Measurements from ENCODE around the gene KRTAP12-2.
"Not testable (repeated sequence)": the region's sequence is repeated elsewhere in the genome, so short reads cannot be mapped to it uniquely, and the experiment has no call there.

Gene KRTAP12-2

GRCh38 chr21:44695184-44695583, 28.5 kb upstream of the KRTAP12-2 start:
- Histone ChIP-seq H3K9me3 (ENCODE audit: control insufficient read depth in 5 of 5, low read length in 5 of 5) (peaks cover 0 to 18% (median 5%) of the 10 kb centered on the region in 5 donors), H3K27me3 (ENCODE audit: control insufficient read depth in 5 of 5, insufficient read depth in 4 of 5, low read length in 5 of 5) (peaks cover 25 to 43% (median 33%) of the 10 kb centered on the region in 5 donors), H3K9ac (ENCODE audit: low read length in 5 of 5) (no peak overlapping the region)

GRCh38 chr21:44694776-44695175, 28.0 kb upstream of the KRTAP12-2 start:
- Histone ChIP-seq H3K4me3 (ENCODE audit: low read depth in 1 of 5, low read length in 5 of 5) (no peak overlapping the region), H3K9me3 (ENCODE audit: control insufficient read depth in 5 of 5, low read length in 5 of 5) (peaks cover 0 to 18% (median 5%) of the 10 kb centered on the region in 5 donors), H3K4me1 (ENCODE audit: control insufficient read depth in 5 of 5, insufficient read depth in 5 of 5, low read length in 5 of 5) (no peaks in the 10 kb centered on the region), H3K27me3 (ENCODE audit: control insufficient read depth in 5 of 5, insufficient read depth in 4 of 5, low read length in 5 of 5) (peaks cover 23 to 39% (median 29%) of the 10 kb centered on the region in 5 donors), H3K9ac (ENCODE audit: low read length in 5 of 5) (no peak overlapping the region), H3K27ac (ENCODE audit: low read depth, low read length) (no peak overlapping the region), H3K36me3 (ENCODE audit: control insufficient read depth in 5 of 5, insufficient read depth in 5 of 5, low read length in 5 of 5) (no peaks in the 10 kb centered on the region)

More at GRCh38 chr21:44695184-44695583, 28.5 kb upstream of the KRTAP12-2 start:
- no peaks in the 10 kb centered on the region for H3K36me3 ChIP-seq (ENCODE audit: control insufficient read depth in 5 of 5, insufficient read depth in 5 of 5, low read length in 5 of 5)
- no peaks in the 10 kb centered on the region for H3K4me1 ChIP-seq (ENCODE audit: control insufficient read depth in 5 of 5, insufficient read depth in 5 of 5, low read length in 5 of 5)
- H3K27ac ChIP-seq (ENCODE audit: low read depth, low read length): no peak overlapping the region
- H3K4me3 ChIP-seq (ENCODE audit: low read depth in 1 of 5, low read length in 5 of 5): no peak overlapping the region

- H3K27me3 ChIP-seq (ENCODE audit: control insufficient read depth in 5 of 5, insufficient read depth in 4 of 5, low read length in 5 of 5): peaks cover 14 to 24% (median 17%) of the 10 kb centered on the region in 5 donors
- no peaks in the 10 kb centered on the region for H3K36me3 ChIP-seq (ENCODE audit: control insufficient read depth in 5 of 5, insufficient read depth in 5 of 5, low read length in 5 of 5)
- H3K4me1 ChIP-seq (ENCODE audit: control insufficient read depth in 5 of 5, insufficient read depth in 5 of 5, low read length in 5 of 5): no peaks in the 10 kb centered on the region
- H3K4me3 ChIP-seq (ENCODE audit: low read depth in 1 of 5, low read length in 5 of 5): no peak overlapping the region
- peaks cover 0 to 18% (median 5%) of the 10 kb centered on the region in 5 donors for H3K9me3 ChIP-seq (ENCODE audit: control insufficient read depth in 5 of 5, low read length in 5 of 5)
- no peak overlapping the region for H3K27ac ChIP-seq (ENCODE audit: low read depth, low read length)
- no peak overlapping the region for H3K9ac ChIP-seq (ENCODE audit: low read length in 5 of 5)
Measured at GRCh38 chr21:44692798-44693512, 26.2 kb upstream of the KRTAP12-2 start.

- H3K4me3 ChIP-seq (ENCODE audit: low read depth in 1 of 5, low read length in 5 of 5): no peak overlapping the region
- H3K9ac ChIP-seq (ENCODE audit: low read length in 5 of 5): no peak overlapping the region
- peaks cover 9 to 26% (median 17%) of the 10 kb centered on the region in 5 donors for H3K27me3 ChIP-seq (ENCODE audit: control insufficient read depth in 5 of 5, insufficient read depth in 4 of 5, low read length in 5 of 5)
- peaks cover 0 to 2% (median 0%) of the 10 kb centered on the region in 5 donors for H3K4me1 ChIP-seq (ENCODE audit: control insufficient read depth in 5 of 5, insufficient read depth in 5 of 5, low read length in 5 of 5)
- no peak overlapping the region for H3K27ac ChIP-seq (ENCODE audit: low read depth, low read length)
- H3K9me3 ChIP-seq (ENCODE audit: control insufficient read depth in 5 of 5, low read length in 5 of 5): peaks cover 0 to 18% (median 5%) of the 10 kb centered on the region in 5 donors
- H3K36me3 ChIP-seq (ENCODE audit: control insufficient read depth in 5 of 5, insufficient read depth in 5 of 5, low read length in 5 of 5): no peaks in the 10 kb centered on the region
Measured at GRCh38 chr21:44691686-44692085, 25.0 kb upstream of the KRTAP12-2 start.

- not testable (repeated sequence) for H3K4me3 ChIP-seq (ENCODE audit: low read depth in 1 of 5, low read length in 5 of 5); H3K9ac ChIP-seq (ENCODE audit: low read length in 5 of 5); H3K27ac ChIP-seq (ENCODE audit: low read depth, low read length); H3K36me3 ChIP-seq (ENCODE audit: control insufficient read depth in 5 of 5, insufficient read depth in 5 of 5, low read length in 5 of 5); H3K4me1 ChIP-seq (ENCODE audit: control insufficient read depth in 5 of 5, insufficient read depth in 5 of 5, low read length in 5 of 5)
- peaks cover 0 to 18% (median 5%) of the 10 kb centered on the region in 5 donors for H3K9me3 ChIP-seq (ENCODE audit: control insufficient read depth in 5 of 5, low read length in 5 of 5)
- H3K27me3 ChIP-seq (ENCODE audit: control insufficient read depth in 5 of 5, insufficient read depth in 4 of 5, low read length in 5 of 5): peaks cover under 1 to 22% (median 12%) of the 10 kb centered on the region in 5 donors
Measured at GRCh38 chr21:44689740-44690139, 23.0 kb upstream of the KRTAP12-2 start.

GRCh38 chr21:44687671-44688070, 20.9 kb upstream of the KRTAP12-2 start:
- Histone ChIP-seq H3K9me3 (ENCODE audit: control insufficient read depth in 5 of 5, low read length in 5 of 5) (peaks cover 0 to 8% (median 2%) of the 10 kb centered on the region in 5 donors), H3K36me3 (ENCODE audit: control insufficient read depth in 5 of 5, insufficient read depth in 5 of 5, low read length in 5 of 5) (no peaks in the 10 kb centered on the region), H3K4me1 (ENCODE audit: control insufficient read depth in 5 of 5, insufficient read depth in 5 of 5, low read length in 5 of 5) (peaks cover 0 to 2% (median 0%) of the 10 kb centered on the region in 5 donors), H3K27ac (ENCODE audit: low read depth, low read length) (no peak overlapping the region), H3K9ac (ENCODE audit: low read length in 5 of 5) (no peak overlapping the region), H3K4me3 (ENCODE audit: low read depth in 1 of 5, low read length in 5 of 5) (no peak overlapping the region), H3K27me3 (ENCODE audit: control insufficient read depth in 5 of 5, insufficient read depth in 4 of 5, low read length in 5 of 5) (peaks cover 0 to 26% (median 12%) of the 10 kb centered on the region in 5 donors)

- Histone ChIP-seq H3K27ac (ENCODE audit: low read depth, low read length) (no peak overlapping the region), H3K36me3 (ENCODE audit: control insufficient read depth in 5 of 5, insufficient read depth in 5 of 5, low read length in 5 of 5) (no peaks in the 10 kb centered on the region), H3K27me3 (ENCODE audit: control insufficient read depth in 5 of 5, insufficient read depth in 4 of 5, low read length in 5 of 5) (peaks cover 0 to 26% (median 12%) of the 10 kb centered on the region in 5 donors), H3K9me3 (ENCODE audit: control insufficient read depth in 5 of 5, low read length in 5 of 5) (peaks cover 0 to 1% (median 0%) of the 10 kb centered on the region in 5 donors), H3K4me3 (ENCODE audit: low read depth in 1 of 5, low read length in 5 of 5) (no peak overlapping the region), H3K4me1 (ENCODE audit: control insufficient read depth in 5 of 5, insufficient read depth in 5 of 5, low read length in 5 of 5) (peaks cover 0 to 2% (median 0%) of the 10 kb centered on the region in 5 donors), H3K9ac (ENCODE audit: low read length in 5 of 5) (no peak overlapping the region)
Measured at GRCh38 chr21:44686843-44687561, 20.3 kb upstream of the KRTAP12-2 start.

GRCh38 chr21:44686000-44686781, 19.5 kb upstream of the KRTAP12-2 start:
- H3K27ac ChIP-seq (ENCODE audit: low read depth, low read length): no peak overlapping the region
- H3K4me1 ChIP-seq (ENCODE audit: control insufficient read depth in 5 of 5, insufficient read depth in 5 of 5, low read length in 5 of 5): peaks cover 0 to 2% (median 0%) of the 10 kb centered on the region in 5 donors
- H3K9me3 ChIP-seq (ENCODE audit: control insufficient read depth in 5 of 5, low read length in 5 of 5): no peaks in the 10 kb centered on the region
- no peaks in the 10 kb centered on the region for H3K36me3 ChIP-seq (ENCODE audit: control insufficient read depth in 5 of 5, insufficient read depth in 5 of 5, low read length in 5 of 5)
- peaks cover 0 to 30% (median 12%) of the 10 kb centered on the region in 5 donors for H3K27me3 ChIP-seq (ENCODE audit: control insufficient read depth in 5 of 5, insufficient read depth in 4 of 5, low read length in 5 of 5)
- H3K4me3 ChIP-seq (ENCODE audit: low read depth in 1 of 5, low read length in 5 of 5): no peak overlapping the region
- no peak overlapping the region for H3K9ac ChIP-seq (ENCODE audit: low read length in 5 of 5)

GRCh38 chr21:44685050-44685449, 18.3 kb upstream of the KRTAP12-2 start:
- H3K4me1 ChIP-seq (ENCODE audit: control insufficient read depth in 5 of 5, insufficient read depth in 5 of 5, low read length in 5 of 5); H3K9ac ChIP-seq (ENCODE audit: low read length in 5 of 5); H3K27ac ChIP-seq (ENCODE audit: low read depth, low read length); H3K4me3 ChIP-seq (ENCODE audit: low read depth in 1 of 5, low read length in 5 of 5); H3K36me3 ChIP-seq (ENCODE audit: control insufficient read depth in 5 of 5, insufficient read depth in 5 of 5, low read length in 5 of 5); H3K9me3 ChIP-seq (ENCODE audit: control insufficient read depth in 5 of 5, low read length in 5 of 5): not testable (repeated sequence)
- peaks cover 0 to 30% (median 12%) of the 10 kb centered on the region in 5 donors for H3K27me3 ChIP-seq (ENCODE audit: control insufficient read depth in 5 of 5, insufficient read depth in 4 of 5, low read length in 5 of 5)
